Testis (tissue), 2 donors: ENCODE measurements around the gene ACTG2.

ENCODE experiments used
- CTCF ChIP-seq, 3 experiments: fragments of 450-650 bp in 2 of 3; fragments of 200-600 bp in 1 of 3; sonication (generic) in 1 of 3; IDR thresholded peaks; one replicate each; pipeline ENCODE4 v1.5.1; 2016 to 2019; ENCODE audit warnings: antibody characterized with exemption in 3 of 3, mild to moderate bottlenecking in 2 of 3, moderate library complexity in 1 of 3
- POLR2A ChIP-seq: fragments of 450-650 bp; IDR thresholded peaks from one replicate; pipeline ENCODE4 v1.6.1; 2017; ENCODE audit warnings: antibody characterized with exemption, mild to moderate bottlenecking, moderate library complexity

- no peak for TF ChIP-seq CTCF (IDR thresholded peaks at IDR 0.05)
- no peak for TF ChIP-seq POLR2A
These were observed 45.1 kb downstream of the ACTG2 start for GRCh38 chr2:73937899-73938298.
